ENCODE results near the gene BPGM.

BPGM gene

DNA sequence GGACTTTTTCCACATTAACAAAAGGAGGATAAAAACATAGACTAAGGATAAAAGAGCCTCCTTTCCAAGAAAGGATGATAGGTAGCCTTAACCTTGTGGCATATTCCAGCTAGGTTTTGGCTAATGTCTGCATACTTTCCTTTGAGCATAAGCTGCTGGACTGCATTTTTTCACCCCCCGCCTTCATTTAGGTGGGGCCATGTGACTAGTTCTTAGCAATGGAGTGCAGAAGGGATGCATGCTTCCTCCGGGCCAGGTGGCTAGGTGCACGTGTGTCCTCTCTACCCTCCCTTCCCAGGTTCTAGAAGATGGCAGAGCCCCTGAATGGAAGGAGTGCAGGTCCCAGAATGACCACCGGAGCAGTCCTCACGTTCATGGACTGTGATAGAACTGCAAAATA is 59.8 kb downstream of the BPGM start:
- Mint-ChIP-seq H3K9me3 (no peaks in the 10 kb centered on the region), H3K4me3 (no peak overlapping the region), H3K27me3 (no peaks in the 10 kb centered on the region), H3K36me3 (ENCODE audit: low read depth) (no peaks in the 10 kb centered on the region), H3K4me1 (ENCODE audit: low read depth) (peaks cover 14% of the 10 kb centered on the region), H3K27ac (no peak overlapping the region)

DNA sequence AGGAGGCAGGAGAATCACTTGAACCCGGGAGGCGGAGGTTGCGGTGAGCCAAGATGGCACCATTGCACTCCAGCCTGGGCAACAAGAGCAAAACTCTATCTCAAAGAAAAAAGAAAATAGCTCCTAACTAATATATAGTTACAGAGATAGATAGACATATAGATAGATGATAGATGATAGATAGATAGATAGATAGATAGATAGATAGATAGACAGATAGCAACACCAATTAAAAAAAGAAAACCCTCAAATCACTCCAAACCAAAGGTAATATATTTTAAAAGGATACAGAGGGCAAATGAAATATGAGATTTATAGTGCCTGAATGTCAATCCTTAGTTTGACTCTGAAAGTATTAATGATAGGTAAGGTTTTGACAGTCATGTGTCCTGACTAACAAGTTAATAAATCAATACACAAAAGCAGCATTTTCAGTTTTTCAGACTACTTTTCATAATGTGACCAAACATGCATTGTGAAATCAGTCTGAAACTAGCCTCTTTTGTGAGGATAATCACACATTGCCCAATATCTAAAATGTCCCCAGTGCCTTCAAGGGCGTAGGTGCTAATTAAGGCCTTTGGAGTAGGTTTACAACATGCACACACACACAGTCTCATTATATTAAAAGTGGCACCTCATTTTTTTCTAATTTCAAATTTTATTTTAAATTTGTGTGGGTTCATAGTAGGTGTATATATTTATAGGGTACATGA is 61.2 kb downstream of the BPGM start:
- no peaks in the 10 kb centered on the region for H3K27me3 Mint-ChIP-seq
- H3K9me3 Mint-ChIP-seq = no peaks in the 10 kb centered on the region
- H3K4me3 Mint-ChIP-seq = no peak overlapping the region
- peaks cover 23% of the 10 kb centered on the region for H3K4me1 Mint-ChIP-seq (ENCODE audit: low read depth)
- no peaks in the 10 kb centered on the region for H3K36me3 Mint-ChIP-seq (ENCODE audit: low read depth)
- H3K27ac Mint-ChIP-seq = no peak overlapping the region

DNA sequence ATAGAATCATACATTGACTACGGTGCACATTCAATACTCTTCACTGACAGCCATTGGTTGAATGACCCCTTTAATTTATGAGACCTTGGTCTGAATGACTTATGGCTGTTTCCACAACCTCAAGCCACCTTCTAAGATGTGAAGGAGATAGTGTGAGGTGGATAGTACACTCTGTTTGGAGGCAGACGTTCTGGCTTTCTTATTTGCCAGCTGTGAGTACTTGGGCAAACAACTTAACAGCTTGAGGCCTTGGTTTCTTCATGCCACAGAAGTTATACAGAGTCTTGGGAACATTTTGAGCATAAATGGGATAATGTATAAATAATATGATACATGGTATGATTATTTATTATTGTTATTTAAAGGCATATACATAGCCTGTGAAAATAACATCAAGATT is 62.0 kb downstream of the BPGM start:
- Mint-ChIP-seq H3K4me3 (no peak overlapping the region), H3K4me1 (ENCODE audit: low read depth) (peaks cover 27% of the 10 kb centered on the region), H3K27me3 (no peaks in the 10 kb centered on the region), H3K36me3 (ENCODE audit: low read depth) (no peaks in the 10 kb centered on the region), H3K9me3 (no peaks in the 10 kb centered on the region), H3K27ac (no peak overlapping the region)

DNA sequence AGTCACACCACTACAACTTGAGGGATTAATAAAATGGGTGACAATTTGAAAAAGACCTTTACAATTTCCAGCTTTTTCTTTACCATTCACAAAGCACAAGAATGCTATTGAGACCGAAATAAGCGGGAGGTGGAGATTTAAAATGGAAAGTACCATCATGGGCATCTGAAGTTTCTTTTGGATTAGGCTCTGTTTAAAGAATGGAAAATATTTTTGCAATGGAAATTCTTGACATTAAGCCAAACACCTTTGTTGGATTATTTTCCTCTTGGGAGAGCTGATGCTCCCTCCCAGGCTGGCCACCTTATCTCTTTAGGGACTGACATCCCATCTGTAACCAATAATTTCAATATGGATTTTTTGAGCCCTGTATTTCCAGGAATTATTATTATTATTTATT is 62.5 kb downstream of the BPGM start:
- Mint-ChIP-seq H3K27ac (no peak overlapping the region), H3K4me1 (ENCODE audit: low read depth) (peaks cover 29% of the 10 kb centered on the region)

DNA sequence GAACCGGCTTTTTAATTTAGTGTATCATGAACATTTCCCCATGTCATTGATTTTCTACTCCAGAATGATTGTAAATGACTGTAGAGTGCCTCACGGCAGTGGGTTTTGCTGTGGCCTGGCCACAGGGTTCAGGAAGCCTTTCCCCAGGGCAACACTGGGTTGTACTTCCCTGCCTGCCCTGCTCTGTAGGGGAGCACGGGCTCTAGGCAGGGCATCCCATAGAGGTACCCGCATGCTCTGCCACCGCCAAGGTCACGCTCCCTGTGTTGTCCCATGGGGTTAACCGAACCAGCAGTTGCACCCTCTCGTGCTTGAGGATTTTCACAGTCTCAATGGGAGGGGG is 63.8 kb downstream of the BPGM start:
- Mint-ChIP-seq H3K4me1 (ENCODE audit: low read depth) (peaks cover 29% of the 10 kb centered on the region), H3K27me3 (no peaks in the 10 kb centered on the region), H3K4me3 (peak overlapping the region; percentile 66), H3K9me3 (no peaks in the 10 kb centered on the region), H3K36me3 (ENCODE audit: low read depth) (no peaks in the 10 kb centered on the region), H3K27ac (peak overlapping the region; percentile 96)

More for the DNA sequence above, 62.5 kb downstream of the BPGM start:
- no peak overlapping the region for H3K4me3 Mint-ChIP-seq
- H3K36me3 Mint-ChIP-seq (ENCODE audit: low read depth) = no peaks in the 10 kb centered on the region
- no peaks in the 10 kb centered on the region for H3K9me3 Mint-ChIP-seq
- no peaks in the 10 kb centered on the region for H3K27me3 Mint-ChIP-seq

DNA sequence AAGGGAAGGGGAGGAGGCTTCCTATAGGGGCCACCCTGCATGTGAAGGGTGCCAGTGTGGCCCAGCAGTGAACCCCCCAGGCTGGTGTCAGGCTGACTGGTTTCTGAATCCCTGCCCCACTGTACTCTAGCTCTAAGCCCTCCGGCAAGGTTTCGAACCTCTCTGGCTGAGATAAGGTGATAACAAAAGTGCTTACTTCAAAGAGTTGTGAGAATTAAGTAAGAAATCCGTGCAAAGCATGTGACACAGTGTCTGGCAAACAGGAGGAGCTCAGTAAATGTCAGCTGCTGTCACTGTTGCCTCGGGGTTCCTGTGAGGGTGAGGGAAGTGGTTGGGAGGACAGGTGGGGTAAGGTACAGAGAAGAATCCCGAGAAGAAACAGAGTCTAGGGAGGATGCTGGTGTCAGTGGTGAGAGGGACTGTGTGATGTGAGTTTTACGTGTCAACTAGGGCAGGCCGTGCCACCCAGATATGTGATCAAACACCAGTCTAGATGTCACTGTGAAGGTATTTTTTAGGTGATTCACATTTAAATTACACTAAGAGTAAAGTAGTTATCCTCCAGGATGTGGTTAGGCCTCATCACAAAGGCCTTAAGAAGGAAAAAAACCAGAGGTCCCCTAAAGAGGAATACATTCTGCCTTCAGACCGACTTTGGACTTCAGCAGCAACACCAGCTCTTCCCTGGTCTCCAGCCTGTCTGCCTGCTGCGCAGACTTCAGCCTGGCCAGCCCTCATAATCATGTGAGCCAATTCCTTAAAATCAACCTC is 64.4 kb downstream of the BPGM start:
- Mint-ChIP-seq H3K4me1 (ENCODE audit: low read depth) (peaks cover 29% of the 10 kb centered on the region), H3K4me3 (peak overlapping the region; percentile 66), H3K9me3 (no peaks in the 10 kb centered on the region), H3K27me3 (no peaks in the 10 kb centered on the region), H3K27ac (peak overlapping the region; percentile 96), H3K36me3 (ENCODE audit: low read depth) (no peaks in the 10 kb centered on the region)

DNA sequence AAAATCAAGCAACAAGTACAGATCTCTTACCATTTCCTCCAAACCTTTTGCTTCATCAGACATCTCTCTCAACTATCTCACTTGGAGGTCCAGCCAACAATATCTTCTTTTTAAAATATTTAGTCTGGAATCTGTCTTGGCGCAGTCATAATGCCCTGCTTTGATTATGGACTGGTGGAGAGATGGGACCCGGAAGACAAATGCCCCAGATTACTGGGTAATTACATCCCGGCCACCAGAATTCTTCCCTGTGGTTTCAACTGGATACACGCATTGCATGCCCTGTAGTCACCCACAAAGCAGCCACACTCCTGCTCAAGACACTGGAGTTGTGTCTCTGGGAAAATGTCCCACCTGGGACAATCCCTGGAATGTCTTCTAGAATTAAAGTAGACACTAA is 65.5 kb downstream of the BPGM start:
- no peaks in the 10 kb centered on the region for H3K27me3 Mint-ChIP-seq
- H3K27ac Mint-ChIP-seq = no peak overlapping the region
- no peaks in the 10 kb centered on the region for H3K9me3 Mint-ChIP-seq
- peaks cover 29% of the 10 kb centered on the region for H3K4me1 Mint-ChIP-seq (ENCODE audit: low read depth)
- H3K36me3 Mint-ChIP-seq (ENCODE audit: low read depth) = no peaks in the 10 kb centered on the region
- peak overlapping the region; percentile 23 for H3K4me3 Mint-ChIP-seq

DNA sequence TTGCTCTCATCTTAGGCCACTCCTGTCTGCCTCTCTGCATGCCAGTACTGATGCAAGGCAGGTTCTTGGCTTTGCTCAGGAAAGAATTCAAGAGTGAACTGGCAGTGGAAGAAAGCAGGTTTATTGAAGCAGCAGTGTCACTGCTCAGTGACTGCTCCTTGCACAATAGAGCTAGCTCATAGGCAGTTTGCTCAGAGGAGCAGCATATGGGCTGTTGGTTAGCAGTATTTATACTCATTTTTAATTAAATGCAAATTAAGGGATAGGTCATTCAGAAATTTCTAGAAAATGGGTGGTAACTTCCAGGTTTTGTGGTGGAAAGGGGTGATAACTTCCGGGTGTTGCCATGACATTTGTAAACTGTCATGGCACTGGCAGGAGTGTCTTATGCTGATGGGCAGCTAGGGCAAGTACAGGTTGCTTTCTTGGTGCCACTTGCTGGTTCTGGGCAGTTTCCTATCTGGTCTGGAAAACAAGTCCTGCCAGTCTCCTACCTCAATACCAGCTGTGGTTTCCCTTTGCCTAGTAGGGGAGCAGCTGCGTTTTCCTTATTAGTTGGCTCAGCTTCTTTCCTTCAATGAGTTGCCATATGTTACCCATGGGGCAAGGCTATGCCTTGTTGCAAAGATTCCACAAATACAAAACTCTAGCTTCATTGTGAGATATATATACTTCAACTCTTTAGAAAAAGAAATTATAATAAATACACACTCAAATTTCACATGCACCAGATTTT is 68.0 kb downstream of the BPGM start:
- Mint-ChIP-seq H3K9me3 (no peaks in the 10 kb centered on the region), H3K4me3 (no peak overlapping the region), H3K36me3 (ENCODE audit: low read depth) (no peaks in the 10 kb centered on the region), H3K27me3 (no peaks in the 10 kb centered on the region), H3K4me1 (ENCODE audit: low read depth) (peaks cover 29% of the 10 kb centered on the region), H3K27ac (no peak overlapping the region)

DNA sequence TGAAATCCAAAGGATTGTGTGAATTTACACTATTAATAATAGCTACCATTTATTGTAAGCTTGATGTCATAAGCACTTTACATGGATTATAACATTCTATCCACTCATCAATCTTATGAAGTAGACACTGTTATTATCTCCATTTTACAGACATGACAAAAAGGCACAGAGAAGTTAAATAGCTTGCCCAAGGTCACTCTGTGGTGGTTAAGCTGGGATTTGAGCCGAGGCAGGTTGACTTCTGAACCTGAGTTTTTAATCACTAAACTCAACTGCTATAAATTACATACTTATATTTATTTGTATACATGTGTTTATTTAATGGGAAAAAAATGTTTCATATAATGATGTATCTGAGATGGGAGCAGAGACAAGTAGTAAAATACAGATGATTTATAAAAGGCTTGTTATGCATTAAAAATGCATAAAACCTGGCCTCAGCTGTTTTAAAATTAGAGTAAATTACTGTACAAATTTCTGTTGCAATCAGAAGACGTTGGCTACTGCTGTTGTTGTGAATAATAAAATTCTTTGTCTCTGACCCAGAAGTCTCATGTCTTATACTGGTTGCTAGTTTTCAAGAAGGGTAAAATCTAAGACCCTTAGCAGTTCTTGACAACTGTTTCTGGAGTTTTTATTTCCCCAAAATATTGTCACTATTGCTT is 71.7 kb downstream of the BPGM start:
- no peaks in the 10 kb centered on the region for H3K9me3 Mint-ChIP-seq
- H3K36me3 Mint-ChIP-seq (ENCODE audit: low read depth) = no peaks in the 10 kb centered on the region
- H3K27ac Mint-ChIP-seq = no peak overlapping the region
- H3K27me3 Mint-ChIP-seq = no peaks in the 10 kb centered on the region
- H3K4me1 Mint-ChIP-seq (ENCODE audit: low read depth) = peaks cover 4% of the 10 kb centered on the region
- no peak overlapping the region for H3K4me3 Mint-ChIP-seq

DNA sequence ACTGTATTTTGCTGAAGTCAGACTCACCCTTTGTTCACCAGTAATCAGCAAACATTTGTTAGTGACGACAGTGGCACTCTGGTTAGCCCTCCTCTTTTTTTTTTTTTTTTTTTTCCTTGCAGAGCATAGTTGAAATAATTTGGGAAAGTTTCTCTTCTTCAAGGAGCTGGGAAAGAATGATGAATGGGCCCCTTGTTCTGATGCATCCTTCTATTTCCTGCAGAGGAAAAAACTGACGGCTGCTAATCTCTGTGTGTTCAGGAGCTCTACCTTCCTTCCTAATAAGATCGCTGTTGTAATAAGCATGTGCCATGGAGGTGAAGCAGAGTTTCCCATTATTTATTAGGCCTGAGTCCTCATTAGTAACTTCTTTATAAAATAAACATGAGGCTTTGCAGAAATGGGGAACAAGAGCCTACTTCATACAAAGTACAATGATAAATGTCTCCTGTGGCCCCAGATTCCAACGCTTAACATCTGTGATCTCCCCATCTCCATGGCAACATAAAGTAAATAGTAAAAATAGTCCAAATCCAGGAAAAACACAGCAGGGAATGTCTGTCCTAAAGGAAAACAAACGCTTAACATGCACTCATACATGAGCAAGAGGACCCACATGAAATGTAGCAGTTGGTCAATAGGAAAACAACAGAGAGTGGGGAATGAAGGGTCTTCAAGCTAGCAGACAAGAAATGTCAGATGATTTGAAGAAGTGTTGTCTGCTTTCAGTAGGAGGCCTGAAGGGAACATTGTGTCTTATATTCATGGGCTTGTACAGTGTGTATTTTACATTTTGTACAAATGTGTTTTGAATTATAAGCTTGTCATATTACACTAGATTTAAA is 73.7 kb downstream of the BPGM start:
- Mint-ChIP-seq H3K27me3 (no peaks in the 10 kb centered on the region), H3K4me1 (ENCODE audit: low read depth) (no peaks in the 10 kb centered on the region), H3K36me3 (ENCODE audit: low read depth) (no peaks in the 10 kb centered on the region), H3K27ac (no peak overlapping the region), H3K9me3 (no peaks in the 10 kb centered on the region), H3K4me3 (no peak overlapping the region)

DNA sequence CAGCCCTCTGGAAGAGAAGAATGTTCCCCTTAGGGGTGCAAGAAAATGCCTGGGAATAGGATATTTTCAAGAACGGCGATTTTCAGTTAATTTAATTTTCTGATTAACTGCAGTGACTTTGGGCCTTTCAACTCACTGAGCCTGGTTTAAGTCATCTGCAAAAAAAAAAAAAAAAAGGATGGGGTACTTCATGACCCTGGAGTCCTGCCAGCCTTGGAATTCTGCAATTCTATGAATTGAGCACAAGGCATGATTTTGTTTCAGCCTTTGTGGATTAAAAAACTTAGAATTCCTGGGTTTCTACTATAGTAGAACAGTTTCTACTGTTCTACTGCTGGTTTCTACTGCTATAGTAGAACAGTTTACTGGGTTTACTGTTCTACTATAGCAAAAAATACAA is 74.5 kb downstream of the BPGM start:
- Mint-ChIP-seq H3K4me1 (ENCODE audit: low read depth) (no peaks in the 10 kb centered on the region), H3K36me3 (ENCODE audit: low read depth) (no peaks in the 10 kb centered on the region), H3K4me3 (no peak overlapping the region), H3K27ac (no peak overlapping the region), H3K27me3 (no peaks in the 10 kb centered on the region), H3K9me3 (no peaks in the 10 kb centered on the region)

DNA sequence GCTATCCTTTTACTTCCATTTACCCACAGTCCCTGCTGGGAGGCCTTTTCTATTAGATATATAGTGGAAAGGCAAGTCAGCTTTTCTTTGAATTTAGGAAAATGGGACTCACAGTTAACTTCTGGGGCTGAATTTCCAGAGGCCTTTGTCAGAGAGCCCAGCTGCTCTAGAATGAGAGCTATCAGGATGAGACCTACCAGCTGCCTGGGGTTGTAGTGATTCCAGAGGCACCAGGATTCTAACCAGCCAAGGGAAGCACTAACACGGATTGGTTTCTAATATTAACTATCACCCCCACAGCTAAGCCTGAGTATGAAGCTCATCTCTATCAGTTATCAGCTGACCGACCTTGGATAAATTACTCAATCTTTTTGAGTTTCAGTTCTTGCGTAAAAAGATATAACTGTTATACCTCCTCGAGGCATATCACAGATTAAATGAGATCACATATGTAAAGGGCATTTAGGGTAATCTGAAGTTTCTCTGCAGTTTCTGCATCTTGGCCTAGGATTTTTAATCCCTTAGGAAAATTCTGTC is 76.2 kb downstream of the BPGM start:
- H3K36me3 Mint-ChIP-seq (ENCODE audit: low read depth) = no peaks in the 10 kb centered on the region
- H3K27me3 Mint-ChIP-seq = no peaks in the 10 kb centered on the region
- no peak overlapping the region for H3K4me3 Mint-ChIP-seq
- H3K4me1 Mint-ChIP-seq (ENCODE audit: low read depth) = no peaks in the 10 kb centered on the region
- H3K9me3 Mint-ChIP-seq = no peaks in the 10 kb centered on the region
- no peak overlapping the region for H3K27ac Mint-ChIP-seq

DNA sequence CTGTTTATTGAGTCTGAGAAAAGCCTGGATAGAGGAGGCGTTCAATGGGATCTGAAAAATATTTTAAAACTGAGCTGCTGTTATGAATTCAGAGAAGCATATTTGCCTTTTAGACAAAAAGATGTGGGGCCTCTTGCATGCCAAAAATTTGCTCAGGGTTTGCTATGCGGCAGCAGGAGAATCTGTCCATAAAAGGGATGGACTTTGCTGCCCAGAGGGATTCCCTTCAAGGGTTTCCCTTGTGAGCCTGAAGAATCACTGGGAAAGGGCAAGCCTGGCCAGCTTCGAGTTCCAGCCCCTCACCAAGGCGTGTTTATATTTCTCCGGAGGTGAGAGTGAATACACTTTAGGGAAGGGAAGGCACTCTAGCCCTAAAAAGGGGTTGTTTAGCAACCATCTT is 77.2 kb downstream of the BPGM start:
- Mint-ChIP-seq H3K4me3 (no peak overlapping the region), H3K27ac (no peak overlapping the region), H3K4me1 (ENCODE audit: low read depth) (no peaks in the 10 kb centered on the region), H3K36me3 (ENCODE audit: low read depth) (no peaks in the 10 kb centered on the region), H3K27me3 (no peaks in the 10 kb centered on the region), H3K9me3 (no peaks in the 10 kb centered on the region)

DNA sequence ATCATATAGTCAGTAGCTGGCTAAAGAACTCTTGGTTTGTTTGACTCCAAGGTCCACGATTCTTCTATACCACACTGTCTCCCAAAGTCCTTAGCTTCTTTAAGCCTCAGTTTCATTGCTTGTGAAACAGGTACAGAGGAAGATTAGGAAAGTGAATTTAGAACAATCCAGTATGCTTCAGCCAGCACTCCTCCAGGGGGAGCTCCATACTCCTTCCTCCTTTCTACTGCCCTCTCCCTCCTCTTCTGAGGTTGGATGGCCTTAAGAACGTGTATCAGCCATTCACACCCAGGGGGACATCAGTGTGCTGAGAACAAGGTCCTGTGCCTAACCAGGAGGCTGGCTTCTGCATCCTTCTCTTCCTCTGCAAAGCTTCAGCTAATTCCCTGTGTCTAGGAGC is 78.0 kb downstream of the BPGM start:
- Mint-ChIP-seq H3K27ac (no peak overlapping the region), H3K27me3 (no peaks in the 10 kb centered on the region), H3K4me1 (ENCODE audit: low read depth) (no peaks in the 10 kb centered on the region), H3K4me3 (no peak overlapping the region), H3K36me3 (ENCODE audit: low read depth) (no peaks in the 10 kb centered on the region), H3K9me3 (no peaks in the 10 kb centered on the region)

Measured in stimulated activated naive CD8-positive, alpha-beta T cell treated with anti-CD3 and anti-CD28 coated beads, Interleukin-15, Interleukin-2, amounts not matched to agents 100 ng/mL and 50 ng/mL, for 24 hours (primary cell).